HepG2 (cell line): Measurements from ENCODE around the gene ST6GALNAC6. TPM values are rescaled to one million over a fixed set of nuclear protein-coding genes. Genes with fewer than 3 reads are reported as not detected.

ENCODE experiments used
- CENPT ChIP-seq: sonication (generic); formaldehyde crosslinking; IDR thresholded peaks from 2 replicates; pipeline ENCODE4 v1.8.0; 2022; ENCODE audit warnings: low read depth, mild to moderate bottlenecking, moderate library complexity, missing genetic modification reagents
- IRX3 ChIP-seq: sonication (generic); formaldehyde crosslinking; IDR thresholded peaks from 2 replicates; pipeline ENCODE4 v1.8.1; 2023; ENCODE audit warnings: mild to moderate bottlenecking, low read depth, missing genetic modification reagents, borderline replicate concordance
- KLF16 ChIP-seq, 2 experiments: sonication (generic) in 1 of 2; formaldehyde crosslinking in 1 of 2; IDR thresholded peaks; 2 replicates each; pipeline versions ENCODE4 v1.6.1 to v1.8.0; 2016 to 2023; ENCODE audit warnings: missing genetic modification reagents in 2 of 2, missing compliant biosample characterization in 1 of 2
- NFRKB ChIP-seq: fragments of 450-650 bp; IDR thresholded peaks from 2 replicates; pipeline ENCODE4 v1.6.1; 2017
- PCBP2 ChIP-seq: fragments of 200-400 bp; formaldehyde crosslinking; optimal IDR thresholded peaks from 2 replicates; pipeline ENCODE3; 2018; ENCODE audit warnings: low read length, low read depth; ENCODE audit not compliant: poor library complexity, severe bottlenecking
- POLR2AphosphoS5 ChIP-seq: IDR thresholded peaks from 2 replicates; pipeline ENCODE4 v1.6.1; 2012; ENCODE audit warnings: low read depth, low read length
- RFXANK ChIP-seq: IDR thresholded peaks from 2 replicates; pipeline ENCODE4 v1.6.1; 2016
- SIN3A ChIP-seq: IDR thresholded peaks from 2 replicates; pipeline ENCODE4 v1.6.1; 2011; ENCODE audit warnings: low read depth, mild to moderate bottlenecking, control low read depth, low read length, borderline replicate concordance
- STAT6 ChIP-seq: sonication (generic); formaldehyde crosslinking; IDR thresholded peaks from 2 replicates; pipeline ENCODE4 v1.4.0; 2020; ENCODE audit warnings: missing genetic modification reagents, mild to moderate bottlenecking, borderline replicate concordance
- THAP8 ChIP-seq: sonication (generic); formaldehyde crosslinking; IDR thresholded peaks from 2 replicates; pipeline ENCODE4 v1.5.1; 2020; ENCODE audit warnings: missing genetic modification reagents, mild to moderate bottlenecking, borderline replicate concordance
- TOPORS ChIP-seq: sonication (generic); formaldehyde crosslinking; IDR thresholded peaks from 2 replicates; pipeline ENCODE4 v1.8.0; 2023; ENCODE audit warnings: mild to moderate bottlenecking, missing genetic modification reagents
- U2AF1 ChIP-seq: fragments of 200-400 bp; formaldehyde crosslinking; optimal IDR thresholded peaks from 2 replicates; pipeline ENCODE3; 2017; ENCODE audit warnings: mild to moderate bottlenecking, low read depth, low read length
- XRCC5 ChIP-seq: fragments of 200-400 bp; formaldehyde crosslinking; optimal IDR thresholded peaks from 2 replicates; pipeline ENCODE3; 2017; ENCODE audit warnings: mild to moderate bottlenecking, low read length
- ZNF577 ChIP-seq: sonication (generic); formaldehyde crosslinking; IDR thresholded peaks from 2 replicates; pipeline ENCODE4 v1.4.0; 2020; ENCODE audit warnings: mild to moderate bottlenecking, low read depth, missing genetic modification reagents, borderline replicate concordance
- ZNF737 ChIP-seq: sonication (generic); formaldehyde crosslinking; IDR thresholded peaks from 2 replicates; pipeline ENCODE4 v1.5.0; 2020; ENCODE audit warnings: missing genetic modification reagents, mild to moderate bottlenecking, borderline replicate concordance
- ZSCAN21 ChIP-seq: sonication (generic); formaldehyde crosslinking; IDR thresholded peaks from 2 replicates; pipeline ENCODE4 v1.8.0; 2022; ENCODE audit warnings: mild to moderate bottlenecking, missing genetic modification reagents, moderate library complexity, borderline replicate concordance
- ZSCAN30 ChIP-seq: sonication (generic); formaldehyde crosslinking; IDR thresholded peaks from 2 replicates; pipeline ENCODE4 v1.5.0; 2020; ENCODE audit warnings: mild to moderate bottlenecking, missing genetic modification reagents
- polyA plus RNA-seq, 8 experiments: library from polyadenylated mRNA; depleted of rRNA in 3 of 8; stranded (reverse) in 7 of 8; unstranded in 1 of 8; fragments of >200 nt; fragmentation: Illumina TruSeq in 4 of 8; extraction: Trizol in 4 of 8; gene quantifications; 2 replicates each; pipeline versions ENCODE4 v1.2.1 to v1.2.3, GENCODE V29; 2011 to 2016; ENCODE audit warnings: low read depth in 4 of 8, missing spikeins in 1 of 8, mixed read lengths in 1 of 8; ENCODE audit not compliant: insufficient read depth in 1 of 8
- total RNA-seq, 5 experiments: library from RNA; depleted of rRNA; stranded (reverse); fragments of >200 nt; fragmentation: Illumina TruSeq; extraction: Trizol; gene quantifications; 2 replicates each; pipeline ENCODE4 v1.2.3, GENCODE V29; 2016; ENCODE audit warnings: low read depth in 1 of 5
- TF ChIP-seq, protein P1 (sequence below): sonication (generic); formaldehyde crosslinking; IDR thresholded peaks from 2 replicates; pipeline ENCODE4 v1.4.0; 2020; ENCODE audit warnings: mild to moderate bottlenecking, missing genetic modification reagents
- TF ChIP-seq, protein P2 (sequence below): sonication (generic); formaldehyde crosslinking; IDR thresholded peaks from 2 replicates; pipeline ENCODE4 v1.5.0; 2020; ENCODE audit warnings: missing genetic modification reagents, mild to moderate bottlenecking, borderline replicate concordance
- TF ChIP-seq, protein P3 (sequence below): sonication (generic); formaldehyde crosslinking; IDR thresholded peaks from 2 replicates; pipeline ENCODE4 v1.8.1; 2022; ENCODE audit warnings: mild to moderate bottlenecking, missing genetic modification reagents
- TF ChIP-seq, protein P4 (sequence below): sonication (generic); formaldehyde crosslinking; IDR thresholded peaks from 2 replicates; pipeline ENCODE4 v1.4.0; 2020; ENCODE audit warnings: missing genetic modification reagents

ST6GALNAC6 gene
- total and polyA plus RNA-seq, 2 of the 13 experiments (the other 11 are each of a cell fraction or from before 2014, with no cell fraction given): 18.5 to 65.4 TPM

- TF ChIP-seq THAP8 (CRISPR knock-in tag): no peak
- TF ChIP-seq KLF16 (CRISPR knock-in tag; IDR thresholded peaks at IDR 0.05): no peak; a peak in 1 of 4 replicates
- TF ChIP-seq TOPORS: no peak
- no peak for TF ChIP-seq ZNF577 (CRISPR knock-in tag)
- peak; percentile 68 for TF ChIP-seq POLR2AphosphoS5
- TF ChIP-seq NFRKB: no peak
- no peak for TF ChIP-seq RFXANK
- TF ChIP-seq, protein P1, sequence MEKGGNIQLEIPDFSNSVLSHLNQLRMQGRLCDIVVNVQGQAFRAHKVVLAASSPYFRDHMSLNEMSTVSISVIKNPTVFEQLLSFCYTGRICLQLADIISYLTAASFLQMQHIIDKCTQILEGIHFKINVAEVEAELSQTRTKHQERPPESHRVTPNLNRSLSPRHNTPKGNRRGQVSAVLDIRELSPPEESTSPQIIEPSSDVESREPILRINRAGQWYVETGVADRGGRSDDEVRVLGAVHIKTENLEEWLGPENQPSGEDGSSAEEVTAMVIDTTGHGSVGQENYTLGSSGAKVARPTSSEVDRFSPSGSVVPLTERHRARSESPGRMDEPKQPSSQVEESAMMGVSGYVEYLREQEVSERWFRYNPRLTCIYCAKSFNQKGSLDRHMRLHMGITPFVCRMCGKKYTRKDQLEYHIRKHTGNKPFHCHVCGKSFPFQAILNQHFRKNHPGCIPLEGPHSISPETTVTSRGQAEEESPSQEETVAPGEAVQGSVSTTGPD: 0 out of 2 replicates have a peak, but pooled peaks have one; percentile 23
- TF ChIP-seq, protein P2, sequence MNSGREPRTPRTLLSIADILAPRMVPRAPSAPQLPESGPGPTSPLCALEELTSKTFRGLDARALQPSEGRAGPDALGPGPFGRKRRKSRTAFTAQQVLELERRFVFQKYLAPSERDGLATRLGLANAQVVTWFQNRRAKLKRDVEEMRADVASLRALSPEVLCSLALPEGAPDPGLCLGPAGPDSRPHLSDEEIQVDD (CRISPR knock-in tag): no peak
- TF ChIP-seq XRCC5: no peak
- no peak for TF ChIP-seq U2AF1
- 0 out of 2 replicates have a peak, but pooled peaks have one; percentile 58 for TF ChIP-seq SIN3A
- no peak for TF ChIP-seq STAT6 (CRISPR knock-in tag)
- TF ChIP-seq CENPT (CRISPR knock-in tag): no peak
- TF ChIP-seq ZNF737 (CRISPR knock-in tag): no peak
- TF ChIP-seq, protein P3, sequence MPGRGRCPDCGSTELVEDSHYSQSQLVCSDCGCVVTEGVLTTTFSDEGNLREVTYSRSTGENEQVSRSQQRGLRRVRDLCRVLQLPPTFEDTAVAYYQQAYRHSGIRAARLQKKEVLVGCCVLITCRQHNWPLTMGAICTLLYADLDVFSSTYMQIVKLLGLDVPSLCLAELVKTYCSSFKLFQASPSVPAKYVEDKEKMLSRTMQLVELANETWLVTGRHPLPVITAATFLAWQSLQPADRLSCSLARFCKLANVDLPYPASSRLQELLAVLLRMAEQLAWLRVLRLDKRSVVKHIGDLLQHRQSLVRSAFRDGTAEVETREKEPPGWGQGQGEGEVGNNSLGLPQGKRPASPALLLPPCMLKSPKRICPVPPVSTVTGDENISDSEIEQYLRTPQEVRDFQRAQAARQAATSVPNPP (CRISPR knock-in tag): no peak
- TF ChIP-seq, protein P4, sequence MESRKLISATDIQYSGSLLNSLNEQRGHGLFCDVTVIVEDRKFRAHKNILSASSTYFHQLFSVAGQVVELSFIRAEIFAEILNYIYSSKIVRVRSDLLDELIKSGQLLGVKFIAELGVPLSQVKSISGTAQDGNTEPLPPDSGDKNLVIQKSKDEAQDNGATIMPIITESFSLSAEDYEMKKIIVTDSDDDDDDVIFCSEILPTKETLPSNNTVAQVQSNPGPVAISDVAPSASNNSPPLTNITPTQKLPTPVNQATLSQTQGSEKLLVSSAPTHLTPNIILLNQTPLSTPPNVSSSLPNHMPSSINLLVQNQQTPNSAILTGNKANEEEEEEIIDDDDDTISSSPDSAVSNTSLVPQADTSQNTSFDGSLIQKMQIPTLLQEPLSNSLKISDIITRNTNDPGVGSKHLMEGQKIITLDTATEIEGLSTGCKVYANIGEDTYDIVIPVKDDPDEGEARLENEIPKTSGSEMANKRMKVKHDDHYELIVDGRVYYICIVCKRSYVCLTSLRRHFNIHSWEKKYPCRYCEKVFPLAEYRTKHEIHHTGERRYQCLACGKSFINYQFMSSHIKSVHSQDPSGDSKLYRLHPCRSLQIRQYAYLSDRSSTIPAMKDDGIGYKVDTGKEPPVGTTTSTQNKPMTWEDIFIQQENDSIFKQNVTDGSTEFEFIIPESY (CRISPR knock-in tag): peak; percentile 33; the same call in 1 of the 2 replicates
- TF ChIP-seq ZSCAN21 (CRISPR knock-in tag): no peak
- TF ChIP-seq PCBP2: no peak
- no peak for TF ChIP-seq IRX3
- TF ChIP-seq ZSCAN30 (CRISPR knock-in tag): no peak
Observed at GRCh38 chr9:127897193-127897692, 2.2 kb downstream of the ST6GALNAC6 start (continued).
